Kidney tubule cell (primary cell): Measurements from ENCODE around the gene METTL9.
"Not testable (repeated sequence)": the region's sequence is repeated elsewhere in the genome, so short reads cannot be mapped to it uniquely, and the experiment has no call there.

ENCODE experiments used
- DNase-seq: peaks from one replicate; pipeline ENCODE4 v3.0.0-alpha.2; 2018; ENCODE audit warnings: low spot score

The METTL9 gene

GRCh38 chr16:21663889-21664647 lies 64.7 kb downstream of the METTL9 start, which contains the start of gene OTOA:
Gene OTOA (plus strand): TSS chr16:21663968. CDS start chr16:21678515, 14,547 bp downstream.
- DNase-seq: no peak

GRCh38 chr16:21664801-21665492 lies 65.6 kb downstream of the METTL9 start:
- no peak for DNase-seq

GRCh38 chr16:21666772-21667171 lies 67.4 kb downstream of the METTL9 start:
- no peak for DNase-seq

- DNase-seq: no peak
These were observed 68.2 kb downstream of the METTL9 start for GRCh38 chr16:21667575-21667974.

GRCh38 chr16:21673469-21673868 lies 74.1 kb downstream of the METTL9 start:
- DNase-seq: no peak

- peak; percentile 15 for DNase-seq
These were observed 75.1 kb downstream of the METTL9 start for GRCh38 chr16:21674456-21674855.

GRCh38 chr16:21680714-21681113 lies 81.3 kb downstream of the METTL9 start:
- not testable (repeated sequence) for DNase-seq

- no peak for DNase-seq
These were observed 83.8 kb downstream of the METTL9 start for GRCh38 chr16:21683184-21683583.

GRCh38 chr16:21684199-21684598 lies 84.8 kb downstream of the METTL9 start:
- DNase-seq: peak; percentile 10

- DNase-seq: no peak
These were observed 85.7 kb downstream of the METTL9 start for GRCh38 chr16:21685034-21685455.

GRCh38 chr16:21689107-21689506 lies 89.7 kb downstream of the METTL9 start:
- no peak for DNase-seq

GRCh38 chr16:21690967-21691366 lies 91.6 kb downstream of the METTL9 start:
- not testable (repeated sequence) for DNase-seq

GRCh38 chr16:21694609-21695008 lies 95.2 kb downstream of the METTL9 start:
- no peak for DNase-seq

- DNase-seq: no peak
These were observed 97.7 kb downstream of the METTL9 start for GRCh38 chr16:21697032-21697431.

GRCh38 chr16:21698169-21699032 lies 99.0 kb downstream of the METTL9 start:
- no peak for DNase-seq

GRCh38 chr16:21701271-21701670 lies 101.9 kb downstream of the METTL9 start:
- DNase-seq: no peak

GRCh38 chr16:21702276-21702675 lies 102.9 kb downstream of the METTL9 start:
- DNase-seq: no peak

- DNase-seq: no peak
These were observed 103.8 kb downstream of the METTL9 start for GRCh38 chr16:21703156-21703555.

- DNase-seq: no peak
These were observed 104.3 kb downstream of the METTL9 start for GRCh38 chr16:21703589-21704174.

GRCh38 chr16:21704266-21704665 lies 104.9 kb downstream of the METTL9 start:
- DNase-seq: no peak

GRCh38 chr16:21704733-21705132 lies 105.4 kb downstream of the METTL9 start:
- no peak for DNase-seq
